H54 (cell line): Measurements from ENCODE around the gene PHKB.
"Not testable (repeated sequence)": the region's sequence is repeated elsewhere in the genome, so short reads cannot be mapped to it uniquely, and the experiment has no call there.

Source experiments
- DNase-seq: peaks from one replicate; pipeline ENCODE4 v3.0.0; 2011; ENCODE audit warnings: low spot score, mixed read lengths; ENCODE audit not compliant: insufficient read length
- FAIRE-seq: peaks from 3 replicates; lab custom pipeline; 2011; peaks lifted over from hg19 to GRCh38; lab: Jason Lieb, UNC
- POLR2A ChIP-seq: IDR thresholded peaks from 2 replicates; pipeline ENCODE4 v1.6.1; 2011; ENCODE audit warnings: low read depth, mild to moderate bottlenecking, low read length

PHKB gene

GRCh38 chr16:47553853-47554564 lies 92.9 kb downstream of the PHKB start:
- TF ChIP-seq POLR2A, result no peak
- FAIRE-seq (no peak), DNase-seq (no peak)

- FAIRE-seq, DNase-seq: not testable (repeated sequence)
Observed at GRCh38 chr16:47554587-47554986, 93.5 kb downstream of the PHKB start.

- DNase-seq (no peak), FAIRE-seq (no peak)
- no peak for TF ChIP-seq POLR2A
Observed at GRCh38 chr16:47561286-47561685, 100.2 kb downstream of the PHKB start.

- no peak for FAIRE-seq
- no peak for DNase-seq
- no peak for TF ChIP-seq POLR2A
Observed at GRCh38 chr16:47562366-47562765, 101.2 kb downstream of the PHKB start.

- FAIRE-seq, result peak; percentile 98
- DNase-seq, result peak; percentile 15
- TF ChIP-seq POLR2A, result no peak
Observed at GRCh38 chr16:47565454-47565853, 104.3 kb downstream of the PHKB start.

- DNase-seq, result no peak
- TF ChIP-seq POLR2A, result no peak
- FAIRE-seq, result no peak
Observed at GRCh38 chr16:47567321-47567720, 106.2 kb downstream of the PHKB start.

- FAIRE-seq, result no peak
Observed at GRCh38 chr16:47568351-47568750, 107.2 kb downstream of the PHKB start.

GRCh38 chr16:47571049-47571448 lies 109.9 kb downstream of the PHKB start:
- TF ChIP-seq POLR2A, result no peak
- DNase-seq (no peak), FAIRE-seq (no peak)

More at GRCh38 chr16:47568351-47568750, 107.2 kb downstream of the PHKB start:
- TF ChIP-seq POLR2A, result no peak
- no peak for DNase-seq

GRCh38 chr16:47571711-47572110 lies 110.6 kb downstream of the PHKB start:
- DNase-seq (no peak), FAIRE-seq (no peak)
- TF ChIP-seq POLR2A, result no peak

GRCh38 chr16:47574091-47575054 lies 113.2 kb downstream of the PHKB start:
- peak; percentile 68 for FAIRE-seq
- no peak for TF ChIP-seq POLR2A
- DNase-seq, result no peak

GRCh38 chr16:47577029-47577428 lies 115.9 kb downstream of the PHKB start:
- FAIRE-seq (no peak), DNase-seq (no peak)
- TF ChIP-seq POLR2A, result no peak

- no peak for FAIRE-seq
- TF ChIP-seq POLR2A, result no peak
- DNase-seq, result no peak
Observed at GRCh38 chr16:47578033-47578432, 116.9 kb downstream of the PHKB start.

- peak; percentile 38 for FAIRE-seq
- TF ChIP-seq POLR2A, result no peak
- no peak for DNase-seq
Observed at GRCh38 chr16:47578573-47578972, 117.4 kb downstream of the PHKB start.

GRCh38 chr16:47581114-47581513 lies 120.0 kb downstream of the PHKB start:
- DNase-seq, result no peak
- no peak for TF ChIP-seq POLR2A
- no peak for FAIRE-seq
